Medulla oblongata (tissue), 1 donor: ENCODE measurements around the gene TYMS.
"Not testable (repeated sequence)": the region's sequence is repeated elsewhere in the genome, so short reads cannot be mapped to it uniquely, and the experiment has no call there.

ENCODE experiments used
- DNase-seq: peaks from one replicate; pipeline ENCODE4 v3.0.0-alpha.2; 2015; ENCODE audit errors: extremely low spot score

TYMS gene

GRCh38 chr18:677951-678381 lies 20.5 kb downstream of the TYMS start:
- DNase-seq = no peak

- no peak for DNase-seq
These were observed 21.2 kb downstream of the TYMS start for GRCh38 chr18:678482-679182.

GRCh38 chr18:679516-679915 lies 22.1 kb downstream of the TYMS start:
- no peak for DNase-seq

- no peak for DNase-seq
These were observed 22.9 kb downstream of the TYMS start for GRCh38 chr18:680392-680791.

- DNase-seq = no peak
These were observed 24.5 kb downstream of the TYMS start for GRCh38 chr18:681985-682384.

GRCh38 chr18:682416-682815 lies 25.0 kb downstream of the TYMS start:
- not testable (repeated sequence) for DNase-seq

- DNase-seq = no peak
These were observed 25.4 kb downstream of the TYMS start for GRCh38 chr18:682833-683232.

GRCh38 chr18:683531-683930 lies 26.1 kb downstream of the TYMS start:
- no peak for DNase-seq

GRCh38 chr18:685438-685837 lies 28.0 kb downstream of the TYMS start:
- no peak for DNase-seq

- DNase-seq = peak; percentile 12
These were observed 29.1 kb downstream of the TYMS start for GRCh38 chr18:686339-687111.

- no peak for DNase-seq
These were observed 30.9 kb downstream of the TYMS start for GRCh38 chr18:688323-688722.

GRCh38 chr18:692824-693223 lies 35.4 kb downstream of the TYMS start:
- DNase-seq = no peak

- DNase-seq = no peak
These were observed 36.2 kb downstream of the TYMS start for GRCh38 chr18:693466-694187.

GRCh38 chr18:697012-697411 lies 39.6 kb downstream of the TYMS start:
- DNase-seq = no peak

GRCh38 chr18:697800-698199 lies 40.3 kb downstream of the TYMS start:
- DNase-seq = no peak

GRCh38 chr18:703213-703967 lies 45.9 kb downstream of the TYMS start:
- no peak for DNase-seq

GRCh38 chr18:706405-706804 lies 49.0 kb downstream of the TYMS start:
- peak; percentile 48 for DNase-seq

GRCh38 chr18:708096-708495 lies 50.6 kb downstream of the TYMS start:
- no peak for DNase-seq

GRCh38 chr18:709771-710170 lies 52.3 kb downstream of the TYMS start:
- DNase-seq = no peak

- no peak for DNase-seq
These were observed 53.2 kb downstream of the TYMS start for GRCh38 chr18:710418-711300.

GRCh38 chr18:711310-711656 lies 53.8 kb downstream of the TYMS start:
- peak; percentile 41 for DNase-seq
